GM21717 (cell line): Measurements from ENCODE around the gene SLIT3.

Experiments used
- ATAC-seq: cut with Tn5 transposase; IDR thresholded peaks from one replicate; pipeline ENCODE4 v1.9.1; 2021; ENCODE audit warnings: mild to moderate bottlenecking, moderate library complexity; ENCODE audit not compliant: unreplicated experiment

The SLIT3 gene

GRCh38 chr5:169299663-169300467 lies 1.1 kb downstream of the SLIT3 start:
- ATAC-seq, result no peak

- no peak for ATAC-seq
Observed at GRCh38 chr5:169299191-169299662, 1.7 kb downstream of the SLIT3 start.

GRCh38 chr5:169298193-169298592 lies 2.7 kb downstream of the SLIT3 start:
- ATAC-seq, result no peak

- no peak for ATAC-seq
Observed at GRCh38 chr5:169296419-169297143, 4.4 kb downstream of the SLIT3 start.

- ATAC-seq, result no peak
Observed at GRCh38 chr5:169295306-169295705, 5.6 kb downstream of the SLIT3 start.

GRCh38 chr5:169294621-169295020 lies 6.3 kb downstream of the SLIT3 start:
- ATAC-seq, result no peak

GRCh38 chr5:169291877-169292276 lies 9.1 kb downstream of the SLIT3 start:
- ATAC-seq, result no peak

- no peak for ATAC-seq
Observed at GRCh38 chr5:169290895-169291294, 10.0 kb downstream of the SLIT3 start.

GRCh38 chr5:169289520-169289919 lies 11.4 kb downstream of the SLIT3 start:
- ATAC-seq, result no peak

- ATAC-seq, result no peak
Observed at GRCh38 chr5:169288066-169288930, 12.6 kb downstream of the SLIT3 start.

GRCh38 chr5:169287529-169287928 lies 13.4 kb downstream of the SLIT3 start:
- ATAC-seq, result no peak

- no peak for ATAC-seq
Observed at GRCh38 chr5:169286572-169287300, 14.2 kb downstream of the SLIT3 start.

- no peak for ATAC-seq
Observed at GRCh38 chr5:169283887-169284286, 17.1 kb downstream of the SLIT3 start.

GRCh38 chr5:169281625-169282024 lies 19.3 kb downstream of the SLIT3 start:
- no peak for ATAC-seq

GRCh38 chr5:169280696-169281095 lies 20.2 kb downstream of the SLIT3 start:
- ATAC-seq, result no peak

- ATAC-seq, result no peak
Observed at GRCh38 chr5:169280286-169280685, 20.7 kb downstream of the SLIT3 start.

GRCh38 chr5:169279125-169279524 lies 21.8 kb downstream of the SLIT3 start:
- no peak for ATAC-seq

GRCh38 chr5:169273881-169274280 lies 27.1 kb downstream of the SLIT3 start:
- no peak for ATAC-seq

- ATAC-seq, result no peak
Observed at GRCh38 chr5:169273451-169273850, 27.5 kb downstream of the SLIT3 start.

- no peak for ATAC-seq
Observed at GRCh38 chr5:169272731-169273427, 28.1 kb downstream of the SLIT3 start.
